Muscle of back (tissue), 11 donors: ENCODE data around the gene FILIP1L. TPM values are rescaled to one million over a fixed set of nuclear protein-coding genes. Genes with fewer than 3 reads are reported as not detected.

Source experiments
- DNase-seq, 3 donors: peaks; one replicate each; pipeline versions ENCODE4 v3.0.0 to v3.0.0-alpha.2; 2013
- polyA plus RNA-seq, 10 donors: library from polyadenylated mRNA; unstranded; fragments of 120-200 nt; gene quantifications; one replicate each; pipeline ENCODE4 v1.2.1, GENCODE V29; 2013; ENCODE audit not compliant: insufficient read length in 10 of 10

FILIP1L gene
- polyA plus RNA-seq, 10 donors, result 48.4 to 67.5 (median 56.6) TPM

DNA sequence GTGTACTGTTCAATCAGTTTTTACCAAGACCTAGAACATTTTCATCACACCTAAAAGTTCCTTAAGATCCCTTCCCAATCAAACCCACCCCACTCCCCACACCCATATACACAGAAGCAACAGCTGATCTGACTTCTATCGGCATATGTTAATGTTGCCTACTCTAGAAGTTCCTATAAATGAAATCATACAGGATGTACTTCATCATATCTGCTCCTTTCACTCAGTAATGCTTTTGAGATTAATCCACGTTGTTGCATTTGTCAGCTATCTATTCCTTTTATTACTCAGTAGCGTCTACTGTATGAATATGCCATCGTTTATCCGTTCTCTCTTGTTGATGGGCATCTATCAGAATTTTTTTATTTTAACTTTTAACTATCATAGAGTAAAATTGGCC is 14.3 kb upstream of the FILIP1L start:
- DNase-seq, result no peak

DNA sequence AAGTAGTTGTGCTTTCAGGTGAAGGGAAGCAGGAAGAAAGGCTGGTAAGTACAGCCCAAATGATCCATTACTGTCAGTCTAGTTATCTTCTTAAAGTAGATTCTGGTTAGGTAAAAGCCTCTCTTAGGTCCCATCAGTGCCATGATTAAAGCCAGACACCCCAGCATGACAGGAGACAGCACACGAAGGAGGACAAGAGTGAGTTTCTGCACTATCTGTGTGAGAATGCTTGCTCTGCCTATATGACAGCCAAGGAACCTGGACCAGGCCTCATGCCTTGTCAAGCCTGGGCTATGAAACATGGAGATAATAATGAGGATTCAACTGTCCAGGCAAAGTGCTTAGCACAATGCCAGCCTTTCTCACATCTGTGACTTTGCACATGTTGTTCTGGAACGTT is 13.5 kb upstream of the FILIP1L start:
- DNase-seq, result no peak

DNA sequence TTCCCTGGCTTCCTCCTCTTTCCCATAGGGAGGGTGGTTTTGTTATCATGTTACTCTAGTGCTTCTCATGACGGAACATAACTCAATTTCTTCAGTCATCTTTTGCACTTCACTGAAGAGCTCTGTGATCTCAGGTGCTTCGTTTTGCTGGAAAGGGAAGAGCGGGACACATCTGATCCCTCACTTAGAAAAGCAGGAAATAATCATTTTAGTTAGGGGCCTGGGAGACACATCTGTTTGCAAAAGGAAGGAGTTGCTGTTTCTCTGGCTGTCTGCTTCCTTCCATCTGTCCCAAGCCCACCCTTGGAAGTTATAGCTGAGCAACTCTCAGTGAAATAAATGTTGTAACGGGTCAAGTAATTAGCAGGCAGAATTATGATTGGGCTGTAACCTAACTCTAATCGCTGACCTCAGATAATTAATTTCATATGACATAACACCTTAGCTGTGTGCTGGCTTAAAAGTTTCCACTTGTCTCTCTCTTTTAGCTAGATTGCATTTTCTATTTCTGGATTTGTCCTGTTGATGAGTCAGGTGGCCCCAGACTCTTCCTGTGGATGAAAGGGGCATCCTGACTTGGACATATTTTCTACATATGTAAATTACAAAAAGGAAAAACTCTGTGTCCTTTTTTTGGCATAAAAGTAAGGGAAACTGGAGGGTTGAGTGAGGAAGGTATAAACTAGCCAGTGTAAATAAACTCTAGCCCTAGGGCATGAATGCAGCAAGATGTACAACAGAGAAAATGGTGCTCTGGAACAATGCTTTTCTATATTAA is 11.0 kb upstream of the FILIP1L start:
- DNase-seq, result peak in 1 of 3 donors; percentile 70

DNA sequence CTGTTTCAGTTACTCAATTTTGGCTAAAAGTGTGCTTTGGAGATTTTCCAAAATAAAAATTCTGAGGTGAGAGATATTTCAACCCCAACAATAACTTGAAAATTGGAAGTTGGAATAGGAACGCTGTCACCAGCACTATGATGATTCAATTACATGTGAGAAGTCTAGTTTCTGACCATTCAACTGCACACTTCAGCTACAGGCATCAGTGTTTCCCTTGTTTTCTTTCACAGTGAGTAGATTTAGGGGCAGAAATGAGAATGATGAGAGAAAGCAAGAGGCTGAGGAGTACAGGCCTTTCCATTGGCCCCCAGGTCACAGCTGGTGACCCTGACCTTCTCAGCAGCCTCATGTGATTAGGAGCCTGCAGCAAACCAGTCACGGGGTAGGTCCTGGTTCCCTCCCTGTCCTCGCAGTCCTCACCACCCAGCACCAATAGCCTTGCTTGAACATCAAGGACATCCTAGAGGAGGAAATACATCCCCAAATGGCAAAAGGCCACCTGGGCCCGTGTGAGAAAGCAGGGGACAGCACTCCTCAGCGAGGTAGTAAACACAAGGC is 10.0 kb upstream of the FILIP1L start:
- DNase-seq, result peak; percentile 49 to 77 (median 55)

DNA sequence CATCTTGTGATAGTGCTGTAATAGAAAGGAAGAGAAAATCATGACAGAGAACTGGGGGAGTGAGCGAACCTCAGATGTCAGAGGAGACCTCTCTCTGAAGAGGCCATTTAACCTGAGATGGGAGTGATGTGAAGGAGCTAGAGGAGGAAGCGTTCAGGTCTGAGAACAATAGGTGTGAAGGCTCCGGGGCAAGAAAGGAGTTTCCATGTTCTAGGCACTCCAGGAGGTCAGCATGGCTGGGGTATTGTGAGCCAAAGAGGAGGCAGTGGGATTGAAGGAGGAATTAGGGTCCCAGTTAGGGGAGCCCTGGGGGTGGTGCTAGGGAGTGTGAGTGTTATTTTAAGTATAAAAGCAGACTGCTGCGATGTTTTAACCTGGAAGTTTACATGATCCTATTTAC is 8.8 kb upstream of the FILIP1L start:
- DNase-seq, result no peak

DNA sequence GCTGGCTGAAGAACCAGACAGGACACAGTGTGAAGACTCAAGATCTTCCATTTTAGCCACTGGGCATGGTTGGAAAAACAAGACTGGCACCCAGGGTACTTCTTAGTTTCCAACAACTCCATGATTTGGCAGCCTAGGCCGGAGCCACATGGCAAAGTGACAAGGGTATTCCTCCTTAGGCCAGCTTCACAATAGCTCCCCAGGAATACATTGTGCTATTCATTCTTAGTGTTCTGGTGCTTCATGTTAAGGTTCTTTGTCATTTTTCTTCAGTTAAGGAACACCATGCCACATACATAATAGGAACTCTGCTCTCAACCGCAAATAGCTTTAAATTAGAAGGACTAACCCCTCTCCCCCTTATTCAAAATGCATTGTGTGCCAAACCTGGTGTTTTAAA is 8.0 kb upstream of the FILIP1L start:
- no peak for DNase-seq

DNA sequence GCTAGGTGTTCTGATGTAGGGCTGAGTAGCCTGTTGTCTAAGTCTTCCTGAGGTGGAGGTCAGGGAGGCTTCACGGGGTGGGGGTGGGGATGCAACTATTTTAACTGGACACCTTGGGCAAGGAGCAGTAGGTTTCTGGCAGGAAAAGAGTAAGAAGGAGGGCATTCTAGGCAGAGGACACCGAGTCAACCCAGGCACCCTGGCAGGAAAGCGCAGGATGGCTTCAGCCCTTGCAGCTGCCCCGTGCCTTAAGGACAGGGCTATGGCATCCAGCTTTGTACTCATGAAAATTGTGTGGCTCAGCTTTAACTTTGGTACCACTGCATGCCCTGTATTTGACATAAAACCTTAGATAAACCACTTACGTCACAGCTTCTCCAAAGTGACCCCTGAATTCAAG is 6.4 kb upstream of the FILIP1L start:
- DNase-seq, result no peak

DNA sequence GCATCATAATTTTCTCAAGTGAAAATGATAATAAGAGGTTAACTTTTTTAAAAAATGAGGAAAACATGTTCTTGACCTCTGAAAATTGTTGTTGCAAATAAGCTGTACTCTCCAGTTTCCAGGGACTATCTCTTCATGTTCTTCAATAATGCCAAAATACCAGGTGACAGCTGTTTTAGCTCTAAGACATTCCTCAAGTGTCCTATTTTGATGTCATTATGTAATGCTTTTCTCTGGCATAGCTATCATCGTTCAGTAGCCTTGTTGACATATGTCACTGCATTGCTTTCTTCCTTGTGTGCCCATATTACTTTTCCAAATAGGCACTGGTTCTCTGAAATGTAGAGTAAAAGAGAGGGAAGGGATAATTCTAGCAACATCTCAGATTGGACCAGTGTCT is 5.7 kb upstream of the FILIP1L start:
- DNase-seq, result peak in 2 of 3 donors; percentile 37 to 77

DNA sequence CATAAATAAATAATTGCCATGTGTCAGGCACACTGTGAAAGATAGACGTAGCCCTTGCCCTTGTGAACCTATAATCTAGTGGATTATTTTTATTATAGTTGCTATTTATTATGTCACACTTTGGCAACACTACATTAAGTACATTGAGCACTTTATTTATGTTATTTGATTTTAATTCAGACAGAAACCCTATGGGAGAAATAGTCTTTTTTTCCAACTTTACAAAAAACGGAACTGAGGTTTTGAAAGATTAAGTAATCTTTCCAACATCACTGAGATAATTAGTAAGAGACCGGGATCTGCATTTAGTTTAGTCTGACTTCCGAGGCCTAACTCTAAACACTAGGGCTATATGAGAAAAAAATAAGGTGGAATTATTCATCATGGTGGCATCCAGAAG is 2.8 kb upstream of the FILIP1L start:
- DNase-seq, result peak in 1 of 3 donors; percentile 51

DNA sequence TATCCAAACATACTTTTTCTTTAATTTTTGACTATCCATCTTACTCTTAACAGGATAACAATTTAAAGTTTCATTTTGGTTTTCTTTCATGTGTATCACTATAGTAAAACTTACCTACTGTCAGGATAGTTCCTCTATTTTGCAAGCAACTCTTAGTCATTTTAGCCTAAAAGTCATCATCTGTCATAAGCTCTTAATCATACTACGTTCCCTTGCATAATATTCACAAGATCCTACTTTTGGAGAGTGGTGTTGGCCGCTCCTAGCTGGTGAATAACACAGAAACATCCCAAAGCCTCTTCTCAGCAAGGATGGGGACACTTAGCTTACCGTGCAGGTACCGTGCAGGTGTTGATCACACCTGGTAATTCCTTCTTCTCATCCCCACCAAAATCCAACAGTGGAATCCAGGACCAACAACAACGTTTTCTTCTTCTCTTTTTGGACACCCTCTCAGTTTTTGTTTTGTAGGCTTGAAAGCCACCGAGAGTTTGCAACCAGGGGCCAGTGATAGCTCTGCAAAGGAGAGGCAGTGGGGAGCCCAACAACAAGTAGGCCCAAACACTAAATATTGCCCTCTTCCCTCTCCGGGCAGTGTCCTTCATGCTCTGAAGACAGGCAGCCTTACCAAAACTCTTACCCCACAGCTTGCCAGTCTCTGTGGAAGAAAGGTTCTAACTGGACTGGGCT is 433 bp downstream of the FILIP1L start:
- DNase-seq, result no peak

DNA sequence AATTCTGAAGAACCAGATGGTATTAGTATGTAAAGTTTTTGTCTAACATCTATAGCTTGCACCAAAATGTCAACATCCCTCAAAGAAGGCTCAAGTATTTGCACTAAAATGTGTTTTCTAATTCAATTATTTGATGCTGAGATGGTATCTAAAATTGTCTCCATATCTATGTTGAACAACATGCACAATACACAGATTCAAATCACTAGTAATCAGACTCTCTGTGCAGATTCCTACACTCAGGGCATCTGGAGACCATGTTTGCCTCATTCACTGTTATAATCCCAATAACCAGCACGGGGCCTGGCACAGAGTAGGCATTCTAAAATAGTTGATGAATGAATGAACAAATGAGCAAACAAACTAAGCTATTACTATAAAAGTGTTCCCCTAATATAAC is 2.6 kb downstream of the FILIP1L start:
- DNase-seq, result no peak

DNA sequence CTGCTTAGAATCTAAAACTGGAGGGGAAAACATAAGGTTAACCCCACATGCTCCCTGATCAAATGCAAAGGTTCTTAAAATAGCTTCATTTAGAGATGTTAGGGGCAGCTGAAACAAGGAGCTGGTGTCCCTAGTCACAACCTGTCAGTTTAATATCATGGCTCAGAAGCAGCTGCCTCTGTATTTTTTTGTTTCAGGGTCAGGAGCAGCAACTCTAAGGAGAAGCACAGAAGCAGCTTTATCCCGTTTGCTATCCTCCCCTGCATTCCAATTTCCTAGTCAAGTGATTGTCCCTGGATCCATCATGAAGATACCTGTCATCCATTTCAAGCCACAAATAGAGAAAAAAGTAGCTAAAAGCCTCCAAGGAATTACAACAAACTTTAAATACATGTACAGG is 4.1 kb downstream of the FILIP1L start:
- no peak for DNase-seq

DNA sequence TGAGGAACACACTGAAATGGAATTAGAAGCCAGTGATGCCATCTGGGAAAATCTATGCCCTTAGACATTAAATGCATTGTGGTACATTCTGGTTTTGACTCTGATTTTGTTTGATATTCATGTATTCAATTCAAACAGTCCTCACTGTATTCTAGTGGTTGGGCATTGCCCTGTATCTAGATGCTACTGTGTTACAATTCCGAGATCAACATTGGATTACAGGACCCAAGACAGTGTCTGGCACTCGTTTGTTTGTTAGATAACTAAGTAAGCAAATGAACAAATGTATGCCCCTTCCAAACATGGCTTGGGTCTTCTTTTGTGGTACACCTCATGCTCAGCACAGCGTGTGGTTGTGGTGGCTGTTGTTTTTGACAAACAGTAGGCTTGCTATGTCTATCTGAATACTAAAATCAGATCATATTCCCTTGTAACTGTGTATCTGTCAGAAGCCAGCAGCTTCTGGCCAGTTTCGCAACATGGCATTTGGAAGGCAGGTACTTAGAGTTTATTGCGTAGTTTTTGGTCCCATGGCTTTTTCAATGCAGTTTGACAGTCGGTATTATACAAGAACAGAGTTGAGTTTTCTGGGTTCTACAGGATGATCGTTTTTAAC is 5.7 kb downstream of the FILIP1L start:
- DNase-seq, result no peak

DNA sequence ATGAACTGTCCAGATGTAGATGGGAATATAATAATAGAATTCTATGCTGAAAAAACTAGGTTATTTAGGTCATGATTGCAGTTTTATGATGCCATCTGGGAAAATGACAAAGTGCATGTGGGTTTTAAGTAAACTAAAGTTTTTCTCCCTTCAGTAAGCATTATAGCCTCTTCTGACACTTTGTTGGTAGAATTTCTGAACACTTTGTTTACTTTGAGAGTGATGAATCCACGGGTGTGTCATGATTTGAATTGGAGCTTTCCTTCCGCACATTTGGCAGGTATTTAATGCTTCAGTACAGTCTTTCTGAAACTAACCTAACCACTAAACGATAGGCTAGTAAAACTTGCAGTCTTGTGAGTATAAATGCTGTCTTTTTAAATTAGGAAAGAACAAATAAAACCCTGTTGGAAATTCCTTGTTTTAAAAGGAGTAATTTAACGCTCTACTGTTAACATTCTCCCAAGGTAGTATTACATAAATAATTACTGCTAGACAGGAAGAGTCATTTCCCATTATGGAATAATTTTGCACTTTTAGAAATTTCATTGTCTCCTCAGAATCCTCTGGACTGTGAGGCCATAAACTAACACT is 7.0 kb downstream of the FILIP1L start:
- peak in 1 of 3 donors; percentile 67 for DNase-seq

DNA sequence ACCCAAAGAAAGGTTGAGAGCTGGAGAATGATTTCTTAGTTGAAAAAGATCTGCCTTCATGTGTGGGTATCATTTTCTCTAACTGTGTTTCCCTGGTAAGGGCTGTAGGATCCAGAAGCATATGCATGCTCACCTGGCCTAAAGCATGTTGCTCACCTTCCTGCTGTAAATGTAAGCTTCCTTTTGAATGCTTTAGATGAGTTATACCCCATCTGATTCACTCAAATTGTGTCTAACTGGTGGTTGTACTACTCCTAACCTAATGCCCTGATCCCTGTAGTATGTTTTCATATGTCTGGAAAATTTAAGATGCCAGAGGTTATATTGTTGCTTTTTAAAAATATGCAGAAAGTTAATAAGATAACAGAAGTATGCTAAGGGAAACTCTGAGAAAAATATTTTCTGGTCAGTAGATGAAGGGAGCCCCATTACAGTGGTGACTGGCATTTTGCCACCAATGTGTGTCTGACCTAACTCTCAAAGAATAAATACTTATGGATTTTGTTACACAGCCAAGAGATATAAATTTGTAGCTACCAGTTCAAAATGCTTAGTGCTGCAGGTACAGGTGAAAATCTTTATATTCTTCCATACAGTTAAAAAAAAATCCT is 7.7 kb downstream of the FILIP1L start:
- no peak for DNase-seq

DNA sequence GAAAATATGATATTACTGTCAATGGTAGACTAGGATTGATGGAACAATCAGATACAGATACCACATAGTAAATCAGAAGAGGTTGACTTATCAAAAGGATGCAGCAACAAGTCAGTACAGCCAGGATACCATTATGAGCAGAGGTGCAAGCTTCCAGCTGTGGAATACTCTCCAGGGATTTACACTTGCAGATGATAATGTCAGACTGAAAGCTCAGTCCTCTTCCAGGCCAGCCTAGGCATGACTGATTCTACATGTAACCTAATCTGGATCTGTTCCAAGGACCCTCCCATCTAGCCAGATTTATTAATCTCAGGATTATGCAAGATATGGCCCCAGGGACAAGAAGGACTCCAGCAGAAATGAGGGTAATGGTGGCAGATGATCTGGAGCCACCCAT is 8.2 kb downstream of the FILIP1L start:
- DNase-seq, result no peak

DNA sequence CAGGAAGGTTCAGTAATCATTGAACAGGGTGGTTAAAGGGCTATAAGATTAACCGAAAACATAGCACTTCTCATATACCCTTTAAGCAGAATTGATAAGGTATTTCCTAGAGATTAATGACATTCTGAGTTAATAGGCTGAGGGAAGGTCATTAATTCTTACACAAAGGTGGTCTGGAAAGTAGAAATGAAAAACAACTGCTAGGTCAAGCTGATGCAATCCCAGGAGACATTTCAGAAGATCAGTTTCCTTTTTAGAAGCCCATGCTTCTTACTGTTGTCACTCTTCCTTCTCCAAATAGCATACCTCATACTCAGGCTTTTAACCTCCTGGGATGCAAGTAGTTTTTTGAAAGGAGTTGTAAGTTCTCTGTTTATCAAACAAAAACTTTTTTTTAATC is 8.8 kb downstream of the FILIP1L start:
- no peak for DNase-seq

DNA sequence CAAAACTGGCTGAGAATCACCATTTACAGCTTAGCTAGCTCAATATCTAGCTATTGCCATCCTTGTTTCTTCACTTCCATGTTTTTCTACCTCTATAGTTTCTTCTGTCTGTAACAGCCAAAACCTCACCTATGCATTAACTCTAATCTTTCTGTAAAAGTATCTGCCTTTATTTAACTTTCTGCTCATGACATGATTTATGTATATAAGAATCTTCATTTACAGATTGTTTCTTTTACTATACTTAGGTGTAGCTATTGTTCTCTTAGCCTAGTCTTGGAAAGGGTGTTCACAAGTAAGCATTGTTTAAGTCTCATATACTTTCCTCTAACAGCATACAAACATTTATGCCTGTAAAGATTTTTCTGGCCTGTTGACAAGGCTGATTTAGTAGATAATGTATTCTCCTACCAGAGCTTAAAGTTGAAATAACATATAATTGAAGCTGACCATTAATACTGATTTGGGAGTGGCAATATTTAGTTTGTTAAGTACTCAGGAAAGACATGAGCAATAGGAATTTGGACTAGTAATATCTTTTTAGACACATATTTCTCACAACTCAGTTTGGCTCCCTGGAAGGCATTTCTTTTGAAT is 9.4 kb downstream of the FILIP1L start:
- no peak for DNase-seq

DNA sequence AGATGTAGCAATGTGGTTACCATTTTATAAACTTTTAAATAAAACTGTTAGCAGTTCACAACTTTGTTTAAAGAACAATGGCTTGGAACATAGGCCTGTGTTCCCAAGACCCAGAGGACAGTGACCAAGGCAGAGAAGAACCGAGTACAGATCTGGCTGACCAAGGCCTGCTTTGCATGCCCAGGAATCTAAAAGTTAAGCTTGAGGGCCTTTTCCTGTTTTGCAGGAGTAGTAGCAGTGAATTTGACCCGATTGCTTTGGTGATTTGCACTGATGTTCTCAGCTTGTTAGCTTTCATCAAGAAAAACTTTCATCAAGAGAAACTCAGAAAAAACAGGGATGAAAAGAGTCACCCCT is 9.9 kb downstream of the FILIP1L start:
- DNase-seq, result no peak

DNA sequence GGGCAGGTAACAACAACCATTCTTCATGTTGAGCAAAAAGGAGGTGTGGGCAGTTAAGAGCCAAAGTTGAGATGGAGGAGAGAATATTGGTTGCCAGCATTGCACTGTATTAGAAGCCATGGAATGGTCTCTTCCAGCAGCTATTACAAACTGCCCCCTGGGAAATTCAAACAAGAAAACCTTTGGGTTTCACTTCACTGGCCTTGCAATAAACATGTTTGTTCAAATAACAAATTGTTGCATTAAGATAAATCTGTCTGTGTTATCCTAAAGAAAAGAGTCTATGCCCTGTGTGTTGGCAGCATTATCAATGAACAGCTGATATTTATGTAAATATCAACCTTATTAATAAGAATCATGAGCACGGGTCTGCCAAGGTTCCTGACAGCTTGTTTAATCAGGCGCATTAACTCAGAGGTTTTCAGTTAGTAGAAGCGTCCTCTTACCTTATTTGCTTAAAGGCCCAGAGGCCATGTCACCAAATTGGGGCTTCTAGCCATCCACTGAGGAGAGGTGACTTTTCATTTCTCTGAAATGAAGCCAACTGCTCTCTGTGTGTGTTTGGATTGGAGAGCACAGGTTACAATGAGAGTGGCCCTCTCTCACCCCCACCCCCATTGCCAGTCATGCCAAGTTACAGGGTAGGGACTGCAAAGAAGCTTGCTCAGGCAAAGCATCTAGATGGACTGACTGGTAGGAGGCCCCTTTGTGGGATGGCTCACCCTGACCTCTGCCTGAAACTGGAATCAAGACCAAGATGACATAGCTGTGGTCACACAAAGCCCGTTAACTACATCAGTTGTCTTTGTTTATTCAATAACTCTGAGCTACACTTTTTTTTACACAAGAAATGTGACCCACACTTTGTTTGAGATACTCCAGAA is 10.5 kb downstream of the FILIP1L start:
- no peak for DNase-seq

DNA sequence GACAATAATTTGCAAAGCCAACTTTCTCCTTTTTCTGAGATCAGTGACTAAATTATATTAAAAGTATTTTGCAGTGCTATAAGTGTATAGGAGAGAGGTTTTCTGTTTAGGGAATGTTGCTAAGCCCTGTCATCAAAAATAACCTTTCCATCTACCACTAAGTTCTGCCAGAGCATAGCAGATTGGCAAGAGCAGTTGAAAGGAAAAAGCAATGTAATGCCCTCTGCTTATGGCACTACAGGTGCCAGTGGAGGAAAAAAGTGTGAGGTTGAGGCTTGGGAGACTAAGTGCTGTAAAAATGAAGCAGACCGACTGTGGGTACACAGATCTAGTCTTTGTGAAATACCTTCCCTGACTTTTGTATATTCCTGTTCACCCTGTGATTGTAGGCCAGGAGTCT is 11.5 kb downstream of the FILIP1L start:
- DNase-seq, result no peak
